H4 (cell line): ENCODE results near the gene CARD18. TPM values are rescaled to one million over a fixed set of nuclear protein-coding genes. Genes with fewer than 3 reads are reported as not detected.

Source experiments
- DNase-seq: peaks from one replicate; pipeline ENCODE4 v3.0.0-alpha.2; 2015; ENCODE audit warnings: low spot score
- total RNA-seq: library from RNA; depleted of rRNA; stranded (reverse); fragments of >200 nt; shearing (Covaris generic); gene quantifications from 2 replicates; pipeline ENCODE4 v1.2.3, GENCODE V29; 2014; rRNA removed

The CARD18 gene, protein sequence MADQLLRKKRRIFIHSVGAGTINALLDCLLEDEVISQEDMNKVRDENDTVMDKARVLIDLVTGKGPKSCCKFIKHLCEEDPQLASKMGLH
- not detected in 2 replicates for total RNA-seq

DNA sequence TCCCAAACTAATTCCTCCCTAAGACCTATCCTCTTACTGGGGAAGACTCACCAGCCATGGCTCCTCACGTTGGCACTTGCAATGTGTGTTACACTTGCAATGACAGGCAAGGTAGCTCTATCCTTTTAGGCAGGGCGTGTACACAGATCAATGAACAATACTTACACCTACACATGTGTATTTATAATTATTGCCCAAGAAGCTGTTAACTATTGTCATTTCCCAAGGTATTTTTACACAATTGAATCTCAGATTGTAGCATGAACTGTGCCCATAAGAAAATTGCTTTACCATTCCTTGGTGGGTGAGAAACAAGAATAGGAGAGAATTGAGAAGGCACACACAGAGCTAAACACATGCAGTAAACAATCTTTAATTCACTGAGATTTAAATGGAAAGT is at the start of gene CARD18:
Gene CARD18 (minus strand): TSS at position 101 of the 400 bp plus-strand sequence. CDS start 43 bp downstream, at position 58.
- no peak for DNase-seq

DNA sequence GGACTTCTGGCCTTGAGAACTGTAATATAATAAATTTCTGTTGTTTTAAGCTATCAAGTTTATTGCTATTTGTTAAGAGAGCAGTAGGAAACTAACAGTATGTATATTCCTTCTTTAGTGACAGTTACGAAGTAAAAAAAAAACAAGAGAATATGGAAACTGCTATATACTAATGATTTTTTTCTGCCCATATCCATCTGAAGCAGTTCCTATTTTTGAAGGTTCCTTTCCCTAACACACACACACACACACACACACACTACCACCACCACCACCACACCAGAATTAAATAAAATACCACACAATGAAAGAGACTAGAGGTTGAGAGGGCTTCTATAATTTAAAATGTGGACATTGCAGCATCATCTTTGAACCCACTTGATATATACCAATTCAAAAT is 44.4 kb upstream of the CARD18 start:
- DNase-seq: no peak

- DNase-seq: no peak
Observed at GRCh38 chr11:105183426-105183825, 43.9 kb upstream of the CARD18 start.

DNA sequence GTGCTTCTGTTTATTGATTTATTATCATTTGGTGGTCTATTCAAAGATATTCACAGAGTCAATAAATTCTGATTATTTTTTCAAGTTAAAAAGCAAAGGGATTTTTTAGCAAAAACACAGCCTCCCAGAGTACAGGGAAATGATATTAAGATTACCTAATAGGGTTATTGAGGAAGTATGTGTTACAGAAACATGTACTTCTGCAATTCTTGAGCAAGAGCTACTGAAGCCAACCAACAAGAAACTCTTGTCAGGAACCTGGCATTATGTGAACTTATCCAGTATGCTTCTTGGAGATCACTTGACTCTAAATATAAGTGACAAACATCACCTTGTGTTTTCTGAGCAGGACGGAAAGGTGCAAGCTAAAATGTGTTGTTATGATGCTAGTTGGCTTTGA is 42.0 kb upstream of the CARD18 start:
- no peak for DNase-seq

- no peak for DNase-seq
Observed at GRCh38 chr11:105181100-105181499, 41.5 kb upstream of the CARD18 start.

- no peak for DNase-seq
Observed at GRCh38 chr11:105179542-105180278, 40.1 kb upstream of the CARD18 start.

GRCh38 chr11:105177658-105178057 is 38.1 kb upstream of the CARD18 start:
- DNase-seq: no peak

GRCh38 chr11:105168457-105168856 is 28.9 kb upstream of the CARD18 start:
- DNase-seq: no peak

DNA sequence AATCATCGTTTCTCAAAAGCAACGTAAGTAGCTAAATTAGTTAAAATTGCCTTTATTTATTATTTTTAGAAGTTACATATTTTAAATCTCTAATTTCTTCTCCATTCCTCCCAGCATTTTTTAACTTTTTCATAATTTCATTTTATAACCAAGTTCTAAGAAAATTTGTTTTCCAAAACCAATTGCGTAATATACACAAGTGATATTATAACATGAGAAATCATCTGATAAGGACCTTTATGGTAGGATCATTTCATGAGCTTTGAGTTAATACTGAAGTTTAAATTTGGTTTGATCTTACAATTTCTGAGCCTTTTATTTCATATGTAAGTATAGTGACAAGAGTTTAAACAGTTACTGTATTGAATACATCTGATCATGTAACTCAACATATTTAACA is 27.7 kb upstream of the CARD18 start:
- no peak for DNase-seq

DNA sequence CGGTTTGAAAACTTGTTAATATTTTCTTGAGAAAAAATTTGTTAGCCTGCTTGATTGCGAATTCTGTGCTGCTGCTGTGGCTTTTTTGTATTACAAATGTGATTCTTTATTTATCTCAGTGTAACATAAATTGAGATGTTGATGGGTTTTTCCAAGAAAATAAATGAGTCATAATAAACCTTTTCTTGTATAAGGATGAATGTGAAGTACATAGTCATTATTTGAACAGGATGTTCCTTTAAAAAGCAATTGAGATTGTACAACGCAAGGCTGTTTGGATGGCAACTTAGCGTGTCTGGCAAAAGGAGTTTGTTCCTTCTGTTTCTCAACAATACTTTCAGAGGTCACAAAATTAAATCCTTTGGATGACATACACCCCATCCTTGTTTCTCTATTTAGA is 24.6 kb upstream of the CARD18 start:
- DNase-seq: no peak

- DNase-seq: no peak
Observed at GRCh38 chr11:105162506-105162905, 22.9 kb upstream of the CARD18 start.

- DNase-seq: no peak
Observed at GRCh38 chr11:105158436-105158835, 18.9 kb upstream of the CARD18 start.

- no peak for DNase-seq
Observed at GRCh38 chr11:105156720-105157119, 17.2 kb upstream of the CARD18 start.

DNA sequence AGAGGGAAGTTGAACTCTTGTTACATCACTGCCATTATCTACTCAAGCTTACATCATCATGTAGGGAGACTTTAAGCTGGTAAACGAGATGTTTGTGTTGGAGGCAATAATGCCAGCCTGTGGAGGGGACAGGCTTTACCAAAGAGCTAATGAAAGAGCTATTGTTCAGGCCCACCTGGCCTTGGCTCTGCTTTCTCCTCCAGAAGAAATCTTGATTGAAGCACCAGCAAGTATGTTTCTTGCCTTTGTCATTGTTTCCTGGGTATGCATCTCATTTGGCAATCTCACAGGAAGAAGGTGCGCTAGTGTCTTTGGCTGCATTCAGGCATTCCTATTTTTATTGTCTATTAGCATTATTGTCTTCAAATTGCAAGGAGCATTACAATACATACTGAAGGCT is 16.7 kb upstream of the CARD18 start:
- no peak for DNase-seq

- no peak for DNase-seq
Observed at GRCh38 chr11:105155679-105156078, 16.1 kb upstream of the CARD18 start.

GRCh38 chr11:105153392-105153791 is 13.8 kb upstream of the CARD18 start:
- no peak for DNase-seq

GRCh38 chr11:105152560-105152959 is 13.0 kb upstream of the CARD18 start:
- peak; percentile 9 for DNase-seq

- DNase-seq: peak; percentile 18
Observed at GRCh38 chr11:105152021-105152512, 12.5 kb upstream of the CARD18 start.

- no peak for DNase-seq
Observed at GRCh38 chr11:105149477-105149876, 9.9 kb upstream of the CARD18 start.

- no peak for DNase-seq
Observed at GRCh38 chr11:105148241-105148640, 8.7 kb upstream of the CARD18 start.

DNA sequence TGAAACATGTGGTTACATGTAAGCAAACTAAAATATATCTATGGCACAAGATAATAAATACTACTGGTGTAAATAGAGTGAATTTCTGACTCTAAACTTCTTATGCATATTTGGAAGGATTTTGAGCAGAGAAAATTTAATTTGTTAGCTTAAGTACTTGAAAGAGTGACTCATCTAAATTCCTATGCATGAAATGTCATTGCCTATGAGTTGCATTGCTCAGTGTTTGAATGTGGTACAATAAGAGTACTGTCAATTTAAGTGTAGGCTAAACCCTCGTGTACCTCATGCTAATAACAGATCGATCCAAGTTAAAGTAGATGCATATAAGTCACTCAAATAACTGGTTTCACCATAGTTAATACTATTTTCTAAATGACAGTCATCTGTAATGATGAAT is 5.3 kb upstream of the CARD18 start:
- DNase-seq: peak; percentile 14

DNA sequence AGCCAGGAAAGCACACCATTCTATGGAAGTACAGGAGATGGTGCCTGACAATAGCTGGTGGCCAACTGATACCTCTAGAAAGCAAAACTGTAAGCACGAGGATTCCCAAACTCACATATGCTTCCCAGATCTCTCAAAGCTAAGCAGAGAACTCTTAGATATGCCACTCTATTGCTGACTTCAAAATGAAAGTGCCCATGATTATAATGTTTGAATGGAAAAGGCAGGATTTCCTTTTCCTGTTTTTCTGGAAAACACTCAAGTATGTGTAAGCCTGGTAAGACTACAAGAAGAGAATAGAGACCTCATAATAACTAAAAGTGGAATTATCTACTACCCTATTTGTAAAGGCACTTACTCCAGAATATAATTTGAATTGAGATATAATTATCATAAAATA is 2.6 kb upstream of the CARD18 start:
- DNase-seq: no peak

DNA sequence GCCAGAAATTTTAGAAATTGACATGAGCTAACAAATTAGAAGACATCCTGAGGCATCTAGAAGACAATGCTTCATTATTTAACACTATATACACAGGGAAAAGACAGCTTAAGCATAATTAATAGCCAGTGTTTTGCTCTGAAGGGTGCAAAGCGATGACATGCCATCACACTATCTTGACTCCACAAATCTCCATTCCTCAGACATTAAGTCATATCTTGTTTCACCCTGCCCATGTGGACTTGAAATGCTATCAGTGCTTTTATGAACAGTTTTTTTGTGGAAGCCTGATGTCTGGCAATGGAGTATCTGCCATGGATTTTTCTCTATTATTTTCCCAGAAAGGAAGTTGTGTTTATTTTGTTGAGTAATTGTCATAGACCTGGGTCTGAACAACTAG is 2.3 kb downstream of the CARD18 start:
- DNase-seq: no peak

GRCh38 chr11:105135883-105136282 is 3.7 kb downstream of the CARD18 start:
- no peak for DNase-seq
